GM19328 (cell line): ENCODE results near the gene PKNOX1.
"Not testable (repeated sequence)": the region's sequence is repeated elsewhere in the genome, so short reads cannot be mapped to it uniquely, and the experiment has no call there.

Source experiments
- ATAC-seq: cut with Tn5 transposase; IDR thresholded peaks from one replicate; pipeline ENCODE4 v1.9.1; 2021; ENCODE audit warnings: mild to moderate bottlenecking, moderate library complexity; ENCODE audit not compliant: unreplicated experiment

PKNOX1 gene

GRCh38 chr21:43016728-43017127 is 42.4 kb downstream of the PKNOX1 start:
- ATAC-seq = no peak

DNA sequence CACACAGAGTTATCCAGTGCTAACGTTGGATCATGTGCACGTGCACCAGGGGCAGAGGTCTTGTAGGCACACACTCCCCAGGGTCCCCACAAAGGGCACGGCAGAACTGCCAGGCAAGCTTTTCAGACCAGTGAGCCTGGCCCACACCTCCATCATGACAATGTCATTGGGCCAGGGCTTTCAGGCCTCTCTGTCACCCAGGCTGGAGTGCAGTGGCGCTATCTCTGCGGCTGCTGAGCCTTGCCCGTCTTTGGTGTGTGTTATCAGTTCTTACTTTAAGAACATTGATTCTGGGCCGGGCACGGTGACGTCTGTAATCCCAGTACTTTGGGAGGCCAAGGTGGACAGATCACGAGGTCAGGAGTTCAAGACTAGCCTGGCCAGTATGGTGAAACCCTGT is 44.2 kb downstream of the PKNOX1 start:
- ATAC-seq = no peak

DNA sequence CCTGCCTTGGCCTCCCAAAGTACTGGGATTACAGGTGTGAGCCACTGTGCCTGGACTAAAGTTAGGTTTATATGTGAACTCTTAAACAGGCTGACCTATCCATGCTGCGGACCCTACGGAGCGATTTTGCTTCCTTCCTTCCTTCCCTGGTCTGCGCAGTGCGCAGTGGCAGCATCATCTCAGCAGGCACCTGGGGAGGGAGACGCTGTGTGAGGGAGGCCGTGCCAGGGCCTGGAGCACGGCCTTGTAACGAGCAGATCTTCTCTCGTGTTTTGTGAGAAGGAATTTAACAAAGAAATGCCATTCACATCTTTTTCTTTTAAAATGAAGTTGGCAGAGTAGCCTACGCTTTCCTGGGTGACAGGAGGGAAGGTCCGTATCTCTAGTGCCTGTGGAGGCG is 45.8 kb downstream of the PKNOX1 start:
- ATAC-seq = no peak

GRCh38 chr21:43020771-43021170 is 46.4 kb downstream of the PKNOX1 start:
- no peak for ATAC-seq

GRCh38 chr21:43021191-43021590 is 46.8 kb downstream of the PKNOX1 start:
- no peak for ATAC-seq

GRCh38 chr21:43021756-43022600 is 47.6 kb downstream of the PKNOX1 start:
- ATAC-seq = no peak

DNA sequence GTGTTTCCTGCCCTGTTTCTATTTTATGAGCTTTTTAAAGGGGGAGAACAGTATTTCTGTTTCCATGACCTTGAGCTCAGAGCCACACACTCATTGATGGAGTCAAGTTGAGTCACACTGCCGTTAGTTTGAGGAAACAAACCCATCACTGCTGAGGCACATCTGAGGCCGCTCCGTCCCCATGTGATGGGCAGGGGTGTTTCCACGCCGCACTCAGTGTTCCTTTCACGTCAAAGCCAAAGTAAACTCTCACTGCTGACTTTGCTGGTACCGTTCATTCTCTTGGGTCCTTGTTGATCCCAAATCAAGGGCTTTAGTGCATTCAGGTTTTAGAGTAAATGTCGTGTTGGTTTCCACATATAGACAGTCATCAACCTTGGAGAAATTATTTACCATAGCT is 48.8 kb downstream of the PKNOX1 start:
- no peak for ATAC-seq

DNA sequence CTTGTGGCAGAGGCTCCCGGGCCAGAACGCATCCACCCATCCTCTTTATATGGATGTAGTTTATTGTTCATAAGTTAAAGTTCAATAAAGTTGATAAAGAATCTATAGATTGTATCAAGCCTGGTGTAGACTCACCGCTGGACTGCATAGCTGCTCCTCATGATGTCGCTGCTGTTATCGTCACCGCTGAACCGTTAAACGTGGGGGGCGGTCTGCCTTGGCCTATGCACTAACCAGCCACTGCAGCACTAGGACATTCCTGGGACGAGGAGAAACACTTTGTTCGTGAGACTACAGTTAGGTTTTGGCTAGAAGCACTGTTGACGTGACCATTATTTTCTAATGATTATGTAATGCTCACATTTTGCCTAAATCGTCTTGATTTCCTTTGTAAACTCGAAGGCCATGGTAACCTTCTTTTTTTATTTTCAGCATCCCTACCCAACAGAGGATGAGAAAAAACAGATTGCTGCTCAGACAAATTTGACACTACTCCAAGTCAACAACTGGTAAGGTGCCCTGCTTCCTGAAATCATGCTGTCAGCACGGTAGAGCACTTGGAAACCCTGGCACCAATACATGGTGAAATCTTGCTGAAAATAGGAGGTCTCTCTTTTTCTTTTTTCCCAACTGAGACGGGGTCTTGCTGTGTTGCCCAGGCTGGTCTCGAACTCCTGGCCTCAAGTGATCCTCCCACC is 50.2 kb downstream of the PKNOX1 start:
- ATAC-seq = no peak

DNA sequence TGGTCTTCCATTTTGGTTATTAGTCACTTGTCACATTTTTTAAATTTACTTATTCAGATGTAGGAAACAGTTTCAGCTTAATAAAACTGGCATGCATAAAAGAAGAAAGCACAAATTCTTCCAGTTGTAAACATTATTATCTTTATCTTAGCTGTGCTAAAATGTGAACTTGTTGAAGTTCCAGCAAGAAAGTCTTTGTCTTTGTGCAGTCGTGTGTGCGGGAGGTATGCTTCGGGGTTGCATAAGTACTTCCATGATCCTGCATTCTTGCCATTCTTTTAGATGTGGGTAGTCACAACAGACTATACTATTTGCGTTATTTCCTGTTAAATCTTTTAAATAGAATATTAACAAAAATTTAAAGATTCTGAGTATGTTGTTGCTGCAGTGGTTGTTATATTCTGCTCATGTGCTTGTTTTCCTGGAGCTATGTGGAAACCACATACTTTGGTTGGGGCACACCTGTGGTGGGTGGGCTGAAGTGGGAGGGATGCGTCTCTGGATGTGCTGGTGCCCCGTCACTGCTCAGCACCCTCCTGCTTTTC is 51.3 kb downstream of the PKNOX1 start:
- ATAC-seq = no peak

GRCh38 chr21:43027846-43028731 is 53.7 kb downstream of the PKNOX1 start:
- no peak for ATAC-seq

GRCh38 chr21:43029785-43030184 is 55.4 kb downstream of the PKNOX1 start:
- no peak for ATAC-seq

- ATAC-seq = no peak
Measured at GRCh38 chr21:43031121-43031619, 56.8 kb downstream of the PKNOX1 start.

DNA sequence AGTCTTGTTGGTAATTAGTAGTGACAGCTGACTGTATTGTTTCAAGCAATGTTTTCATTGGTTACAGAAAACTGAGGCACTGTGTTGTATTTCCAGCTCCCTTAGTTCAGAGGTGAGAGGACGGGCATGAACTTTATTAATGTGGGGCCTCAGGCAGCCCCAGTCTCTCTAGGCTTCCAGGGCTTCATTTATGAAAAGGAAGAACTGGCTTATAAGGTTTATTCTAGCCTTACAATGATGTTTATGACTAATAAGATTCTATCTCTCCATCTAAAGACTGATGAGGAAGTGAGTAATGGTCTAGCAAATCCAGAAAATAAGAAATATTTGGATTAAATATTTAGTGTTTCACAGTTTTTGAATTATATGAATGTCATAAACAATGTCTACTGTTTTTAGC is 59.7 kb downstream of the PKNOX1 start:
- no peak for ATAC-seq

GRCh38 chr21:43034826-43035225 is 60.5 kb downstream of the PKNOX1 start:
- ATAC-seq = no peak

GRCh38 chr21:43036889-43037288 is 62.5 kb downstream of the PKNOX1 start:
- not testable (repeated sequence) for ATAC-seq

DNA sequence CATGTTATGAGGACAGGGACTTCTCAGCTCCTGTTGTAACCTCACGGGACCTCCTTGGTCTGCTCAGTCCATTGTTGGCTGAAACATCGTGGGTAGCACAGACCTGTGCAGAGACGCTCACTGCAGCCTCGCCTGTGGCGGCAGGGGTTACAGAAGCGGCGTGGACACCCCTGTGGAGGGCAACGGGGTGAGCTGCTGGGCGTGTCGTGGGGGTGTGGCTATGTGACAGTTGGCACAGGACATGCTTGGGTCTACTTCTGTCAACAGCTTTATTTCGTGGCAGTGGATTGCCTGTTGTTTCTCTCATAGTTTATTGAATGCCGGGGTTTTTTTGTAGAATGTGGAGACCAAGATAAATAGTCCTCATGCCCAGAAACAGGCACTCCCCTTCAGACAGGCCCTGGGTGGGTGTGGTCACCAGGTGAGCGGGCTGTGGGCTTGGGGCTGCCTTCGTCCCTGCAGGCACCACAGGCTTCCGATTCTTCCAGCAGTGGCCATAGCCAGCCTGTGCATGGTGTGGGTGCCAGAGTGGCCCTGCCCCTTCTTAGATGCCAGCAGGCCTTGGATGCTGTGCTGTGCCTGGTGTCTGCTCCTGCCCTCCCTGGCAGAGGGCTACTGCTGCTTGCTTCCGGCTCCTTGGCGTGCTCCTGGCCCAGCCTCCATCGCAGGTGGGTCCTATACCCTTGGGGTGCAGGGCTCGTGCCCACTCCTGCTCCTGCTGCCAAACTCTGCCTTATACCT is 63.7 kb downstream of the PKNOX1 start:
- not testable (repeated sequence) for ATAC-seq

- not testable (repeated sequence) for ATAC-seq
Measured at GRCh38 chr21:43038659-43039044, 64.3 kb downstream of the PKNOX1 start.

DNA sequence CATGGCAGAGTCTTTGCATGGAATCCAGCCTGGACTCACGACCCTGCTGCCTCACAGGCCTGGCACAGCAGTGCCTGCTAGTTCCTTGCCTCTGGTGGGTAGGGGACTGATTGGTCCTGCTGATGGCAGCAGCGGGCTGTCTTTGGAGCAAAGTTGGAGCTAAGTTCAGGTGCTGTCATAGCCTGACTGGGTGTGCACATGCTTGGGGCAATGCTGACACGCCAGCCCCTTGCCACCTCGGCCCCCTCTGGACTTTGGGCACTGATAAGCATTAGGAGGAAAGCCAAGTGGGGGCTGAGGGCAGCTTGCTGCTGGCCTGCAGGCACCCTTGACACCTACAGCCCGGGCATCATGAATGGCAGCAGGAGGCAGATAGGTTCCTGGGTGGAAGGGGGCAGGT is 67.8 kb downstream of the PKNOX1 start:
- ATAC-seq = not testable (repeated sequence)

- ATAC-seq = not testable (repeated sequence)
Measured at GRCh38 chr21:43043291-43043690, 68.9 kb downstream of the PKNOX1 start.

DNA sequence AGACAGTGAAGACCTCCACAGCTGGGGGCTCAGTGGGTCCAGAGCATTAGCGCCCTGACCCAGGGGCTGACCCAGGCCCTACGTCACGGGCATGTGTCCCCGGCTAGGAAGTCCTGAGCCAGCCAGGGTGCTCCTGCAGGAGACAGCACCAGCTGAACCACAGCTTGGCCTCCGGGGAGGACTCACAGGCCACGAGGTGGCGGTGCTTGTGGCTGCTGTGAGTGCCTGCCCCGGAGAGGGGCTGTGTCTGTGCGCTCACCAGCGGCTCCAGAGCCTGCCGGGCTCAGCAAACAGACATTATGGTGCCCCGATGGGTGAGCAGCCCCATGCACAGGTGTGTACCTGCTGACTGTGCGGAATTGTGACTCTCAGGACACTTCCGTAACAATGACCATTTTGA is 70.2 kb downstream of the PKNOX1 start:
- not testable (repeated sequence) for ATAC-seq
